BE2C (cell line): ENCODE results near the gene USP8.

Source experiments
- DNase-seq: peaks from one replicate; pipeline ENCODE4 v3.0.0-alpha.2; 2020
- H3K27me3 ChIP-seq: fragments of 250-450 bp; sonication (Bioruptor Pico); 2 replicates; pipeline ENCODE4 v1.5.1; 2020; ENCODE audit warnings: mild to moderate bottlenecking
- H3K36me3 ChIP-seq: fragments of 250-450 bp; sonication (Bioruptor Pico); 2 replicates; pipeline ENCODE4 v1.5.1; 2020; ENCODE audit warnings: mild to moderate bottlenecking
- H3K4me1 ChIP-seq: fragments of 250-450 bp; sonication (Bioruptor Pico); 2 replicates; pipeline ENCODE4 v1.5.1; 2020
- H3K4me3 ChIP-seq: 2 replicates; pipeline ENCODE4 v1.5.1; 2011; ENCODE audit warnings: low read depth, low read length
- H3K9me3 ChIP-seq: fragments of 250-450 bp; sonication (Bioruptor Pico); 2 replicates; pipeline ENCODE4 v1.5.1; 2020
- TF ChIP-seq, protein P1 (sequence below): IDR thresholded peaks from 2 replicates; pipeline ENCODE4 v1.5.1; 2012; ENCODE audit warnings: mild to moderate bottlenecking, low read depth, low read length

USP8 gene

DNA sequence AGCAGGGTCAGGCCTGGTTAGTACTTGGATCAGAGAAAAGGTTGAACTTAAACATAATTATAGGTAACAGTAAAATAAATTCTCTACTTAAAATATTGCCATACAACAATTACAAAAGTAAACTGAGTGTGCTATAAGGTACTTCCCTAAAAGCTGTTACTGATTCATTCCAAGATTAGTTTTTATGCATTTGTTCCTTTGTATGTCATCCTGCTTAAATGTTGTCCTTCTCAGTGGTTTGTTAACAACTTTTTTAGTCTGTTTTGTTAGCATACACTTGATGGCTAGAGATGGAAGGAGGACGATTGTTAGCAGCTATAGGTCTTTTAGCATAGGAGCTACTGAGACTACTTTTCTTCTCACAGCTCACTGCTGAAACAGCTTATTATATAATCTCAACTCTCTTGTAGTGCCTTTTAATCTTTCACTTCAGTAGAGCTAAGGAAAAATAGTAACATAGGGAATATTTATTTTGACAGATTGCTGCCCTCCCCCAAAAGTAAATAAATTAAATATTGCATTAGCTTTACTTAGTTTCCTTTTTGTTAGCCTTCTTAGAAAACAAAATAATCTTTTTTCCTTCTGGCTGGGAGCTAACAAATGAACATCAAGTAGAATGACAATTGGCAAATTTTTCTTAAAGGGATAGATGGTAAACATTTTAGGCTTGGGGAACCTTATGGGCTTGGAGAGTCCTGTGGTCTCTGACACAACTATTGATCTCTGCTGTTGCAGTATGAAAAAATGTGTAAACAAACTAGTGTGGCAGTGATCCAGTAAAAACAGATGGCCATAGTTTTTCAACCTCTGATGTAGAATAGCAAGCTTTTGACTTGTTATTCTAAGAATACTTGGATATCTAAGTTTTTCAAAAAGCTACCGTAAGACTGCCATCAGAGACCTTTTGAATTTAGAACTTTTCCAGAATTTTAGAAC, 39.5 kb downstream of the USP8 start:
- Histone ChIP-seq H3K36me3 (peaks cover 27% of the 10 kb centered on the region), H3K27me3 (no peaks in the 10 kb centered on the region), H3K4me1 (no peaks in the 10 kb centered on the region), H3K9me3 (no peaks in the 10 kb centered on the region), H3K4me3 (no peak overlapping the region)
- TF ChIP-seq, protein P1, sequence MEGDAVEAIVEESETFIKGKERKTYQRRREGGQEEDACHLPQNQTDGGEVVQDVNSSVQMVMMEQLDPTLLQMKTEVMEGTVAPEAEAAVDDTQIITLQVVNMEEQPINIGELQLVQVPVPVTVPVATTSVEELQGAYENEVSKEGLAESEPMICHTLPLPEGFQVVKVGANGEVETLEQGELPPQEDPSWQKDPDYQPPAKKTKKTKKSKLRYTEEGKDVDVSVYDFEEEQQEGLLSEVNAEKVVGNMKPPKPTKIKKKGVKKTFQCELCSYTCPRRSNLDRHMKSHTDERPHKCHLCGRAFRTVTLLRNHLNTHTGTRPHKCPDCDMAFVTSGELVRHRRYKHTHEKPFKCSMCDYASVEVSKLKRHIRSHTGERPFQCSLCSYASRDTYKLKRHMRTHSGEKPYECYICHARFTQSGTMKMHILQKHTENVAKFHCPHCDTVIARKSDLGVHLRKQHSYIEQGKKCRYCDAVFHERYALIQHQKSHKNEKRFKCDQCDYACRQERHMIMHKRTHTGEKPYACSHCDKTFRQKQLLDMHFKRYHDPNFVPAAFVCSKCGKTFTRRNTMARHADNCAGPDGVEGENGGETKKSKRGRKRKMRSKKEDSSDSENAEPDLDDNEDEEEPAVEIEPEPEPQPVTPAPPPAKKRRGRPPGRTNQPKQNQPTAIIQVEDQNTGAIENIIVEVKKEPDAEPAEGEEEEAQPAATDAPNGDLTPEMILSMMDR, result no peak
- DNase-seq, result no peak

DNA sequence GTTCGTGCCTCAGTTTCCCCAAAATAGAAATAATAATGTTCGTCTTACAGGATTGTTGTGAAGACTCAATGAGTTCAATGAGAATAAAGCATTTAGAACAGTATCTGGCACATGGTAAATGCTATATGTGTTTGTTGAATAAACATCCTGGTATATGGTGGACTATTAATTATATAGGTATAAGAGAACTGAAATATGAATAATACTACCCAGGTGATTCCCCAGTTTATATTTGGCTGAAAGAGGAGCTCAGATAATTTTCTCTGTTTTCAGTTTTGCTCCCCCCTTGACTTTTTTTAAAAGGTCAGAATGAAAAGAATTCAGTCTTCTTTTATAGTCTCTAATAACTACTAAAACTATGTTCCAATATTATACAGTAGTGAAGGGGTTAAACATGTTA, 46.9 kb downstream of the USP8 start:
- DNase-seq, result no peak
- Histone ChIP-seq H3K9me3 (no peaks in the 10 kb centered on the region), H3K4me3 (no peak overlapping the region), H3K27me3 (no peaks in the 10 kb centered on the region), H3K4me1 (no peaks in the 10 kb centered on the region), H3K36me3 (peaks cover 36% of the 10 kb centered on the region)
- TF ChIP-seq, protein P1, result no peak

DNA sequence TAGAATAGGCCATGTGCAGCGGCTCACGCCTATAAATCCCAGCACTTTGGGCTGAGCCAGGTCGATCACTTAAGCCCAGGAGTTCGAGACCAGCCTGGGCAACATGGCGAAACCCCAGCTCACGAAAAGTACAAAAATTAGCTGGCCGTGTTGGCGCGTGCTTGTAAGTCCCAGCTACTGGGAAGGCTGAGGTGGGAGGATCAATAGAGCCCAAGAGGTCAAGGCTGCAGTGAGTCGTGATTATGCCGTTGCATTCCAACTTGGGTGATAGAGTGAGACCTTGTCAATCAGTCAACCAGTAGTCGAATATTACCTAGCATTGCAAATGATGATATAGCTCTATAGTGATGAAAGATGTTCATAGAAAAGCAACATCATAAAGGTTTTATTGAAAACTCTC, 51.9 kb downstream of the USP8 start:
- TF ChIP-seq, protein P1, result no peak
- DNase-seq, result no peak
- Histone ChIP-seq H3K27me3 (no peaks in the 10 kb centered on the region), H3K9me3 (no peaks in the 10 kb centered on the region), H3K36me3 (peaks cover 36% of the 10 kb centered on the region), H3K4me1 (no peaks in the 10 kb centered on the region), H3K4me3 (no peak overlapping the region)

DNA sequence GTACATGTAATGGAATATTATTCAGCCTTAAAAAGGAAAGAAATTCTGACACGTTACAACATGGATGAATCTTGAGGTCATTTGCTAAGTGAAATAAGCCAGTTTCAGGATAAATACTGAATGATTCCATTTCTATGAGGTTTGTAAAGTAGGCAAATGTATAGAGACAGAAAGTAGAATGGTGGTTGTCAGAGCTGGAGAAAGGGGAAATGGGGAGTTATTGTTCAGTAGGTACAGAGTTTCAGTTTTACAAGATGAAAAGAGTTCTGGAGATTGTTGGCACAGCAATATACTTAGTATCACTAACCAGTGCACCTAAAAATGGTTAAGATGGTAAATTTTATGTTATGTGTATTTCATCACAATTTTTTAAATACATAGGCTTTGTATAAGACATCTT, 60.6 kb downstream of the USP8 start:
- Histone ChIP-seq H3K36me3 (peaks cover 46% of the 10 kb centered on the region), H3K9me3 (no peaks in the 10 kb centered on the region), H3K4me3 (no peak overlapping the region), H3K27me3 (no peaks in the 10 kb centered on the region), H3K4me1 (no peaks in the 10 kb centered on the region)
- DNase-seq, result no peak
- TF ChIP-seq, protein P1, result no peak

DNA sequence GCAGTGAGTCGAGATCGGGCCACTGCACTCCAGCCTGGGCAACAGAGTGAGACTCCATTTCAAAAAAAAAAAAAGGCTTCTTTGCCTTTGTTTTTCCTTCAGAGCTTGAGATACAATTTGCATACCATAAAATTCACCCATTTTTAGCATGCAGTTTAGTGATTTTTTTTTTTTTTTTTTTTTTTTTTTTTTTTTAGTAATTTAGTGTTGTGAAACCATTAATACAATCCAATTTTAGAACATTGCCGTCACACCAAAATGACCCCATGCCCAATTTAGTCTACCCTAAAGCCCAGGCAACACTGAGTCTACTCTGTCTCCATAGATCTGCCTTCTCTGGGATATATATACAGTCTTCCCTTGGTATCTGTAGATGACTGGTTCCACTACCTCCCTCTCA, 61.2 kb downstream of the USP8 start:
- TF ChIP-seq, protein P1, result no peak
- no peak for DNase-seq
- Histone ChIP-seq H3K9me3 (no peaks in the 10 kb centered on the region), H3K4me1 (no peaks in the 10 kb centered on the region), H3K4me3 (no peak overlapping the region), H3K27me3 (no peaks in the 10 kb centered on the region), H3K36me3 (peaks cover 49% of the 10 kb centered on the region)

DNA sequence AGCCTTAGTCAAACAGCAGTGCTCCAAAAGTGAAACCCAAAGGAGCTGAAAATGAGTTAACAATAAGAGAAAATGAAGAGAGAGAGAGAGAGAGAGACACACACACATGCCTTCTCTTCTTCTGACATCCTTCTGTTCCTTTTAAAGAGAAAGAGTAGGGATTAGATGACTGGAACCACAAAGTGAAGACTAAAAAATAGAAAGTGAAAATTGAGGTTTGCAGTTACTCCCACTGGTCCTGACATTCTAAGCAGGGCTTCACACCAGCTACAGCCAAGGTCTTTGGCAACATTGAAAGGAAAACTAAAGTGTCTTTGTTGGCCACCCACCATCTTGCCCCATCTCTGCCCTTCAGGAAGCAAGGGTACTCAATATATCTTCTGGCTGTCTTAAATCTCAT, 63.1 kb downstream of the USP8 start:
- H3K36me3 ChIP-seq, result peaks cover 52% of the 10 kb centered on the region
- DNase-seq, result no peak
- H3K4me1 ChIP-seq, result no peaks in the 10 kb centered on the region
- no peaks in the 10 kb centered on the region for H3K9me3 ChIP-seq
- TF ChIP-seq, protein P1, result no peak
- no peak overlapping the region for H3K4me3 ChIP-seq
- H3K27me3 ChIP-seq, result no peaks in the 10 kb centered on the region
